ENCODE data around the gene VSTM2L.

VSTM2L gene

DNA sequence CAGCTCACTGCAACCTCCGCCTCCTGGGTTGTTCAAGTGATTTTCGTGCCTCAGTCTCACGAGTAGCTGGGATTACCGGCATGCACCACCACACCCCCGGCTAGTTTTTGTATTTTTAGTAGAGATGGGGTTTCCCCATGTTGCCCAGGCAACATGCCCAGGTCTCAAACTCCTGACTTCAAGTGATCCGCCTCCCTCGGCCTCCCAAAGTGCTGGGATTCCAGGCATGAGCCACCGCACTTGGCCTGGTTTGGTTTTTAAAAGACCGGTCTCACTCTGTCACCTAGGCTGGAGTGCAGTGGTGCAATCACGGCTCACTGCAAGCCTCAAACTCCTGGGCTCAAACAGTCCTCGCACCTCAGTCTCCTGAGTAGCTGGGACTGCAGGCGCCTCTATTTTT is 40.1 kb downstream of the VSTM2L start:
- TF ChIP-seq FOXP2 (optimal IDR thresholded peaks at IDR 0.05; ENCODE audit: borderline replicate concordance, extremely low read depth, extremely low read length, insufficient read depth) (no peak), SIN3A (IDR thresholded peaks at IDR 0.05; ENCODE audit: borderline replicate concordance, insufficient read depth, low read length) (no peak), POLR2AphosphoS5 (IDR thresholded peaks at IDR 0.05; ENCODE audit: low read depth, low read length) (no peak), TAF1 (IDR thresholded peaks at IDR 0.05; ENCODE audit: borderline replicate concordance, insufficient read depth, low read length) (no peak)
- TF ChIP-seq, protein P1, sequence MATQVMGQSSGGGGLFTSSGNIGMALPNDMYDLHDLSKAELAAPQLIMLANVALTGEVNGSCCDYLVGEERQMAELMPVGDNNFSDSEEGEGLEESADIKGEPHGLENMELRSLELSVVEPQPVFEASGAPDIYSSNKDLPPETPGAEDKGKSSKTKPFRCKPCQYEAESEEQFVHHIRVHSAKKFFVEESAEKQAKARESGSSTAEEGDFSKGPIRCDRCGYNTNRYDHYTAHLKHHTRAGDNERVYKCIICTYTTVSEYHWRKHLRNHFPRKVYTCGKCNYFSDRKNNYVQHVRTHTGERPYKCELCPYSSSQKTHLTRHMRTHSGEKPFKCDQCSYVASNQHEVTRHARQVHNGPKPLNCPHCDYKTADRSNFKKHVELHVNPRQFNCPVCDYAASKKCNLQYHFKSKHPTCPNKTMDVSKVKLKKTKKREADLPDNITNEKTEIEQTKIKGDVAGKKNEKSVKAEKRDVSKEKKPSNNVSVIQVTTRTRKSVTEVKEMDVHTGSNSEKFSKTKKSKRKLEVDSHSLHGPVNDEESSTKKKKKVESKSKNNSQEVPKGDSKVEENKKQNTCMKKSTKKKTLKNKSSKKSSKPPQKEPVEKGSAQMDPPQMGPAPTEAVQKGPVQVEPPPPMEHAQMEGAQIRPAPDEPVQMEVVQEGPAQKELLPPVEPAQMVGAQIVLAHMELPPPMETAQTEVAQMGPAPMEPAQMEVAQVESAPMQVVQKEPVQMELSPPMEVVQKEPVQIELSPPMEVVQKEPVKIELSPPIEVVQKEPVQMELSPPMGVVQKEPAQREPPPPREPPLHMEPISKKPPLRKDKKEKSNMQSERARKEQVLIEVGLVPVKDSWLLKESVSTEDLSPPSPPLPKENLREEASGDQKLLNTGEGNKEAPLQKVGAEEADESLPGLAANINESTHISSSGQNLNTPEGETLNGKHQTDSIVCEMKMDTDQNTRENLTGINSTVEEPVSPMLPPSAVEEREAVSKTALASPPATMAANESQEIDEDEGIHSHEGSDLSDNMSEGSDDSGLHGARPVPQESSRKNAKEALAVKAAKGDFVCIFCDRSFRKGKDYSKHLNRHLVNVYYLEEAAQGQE (IDR thresholded peaks at IDR 0.05; ENCODE audit: insufficient read depth in 1 of 2, low read depth in 2 of 2, low read length in 2 of 2): no peak

DNA sequence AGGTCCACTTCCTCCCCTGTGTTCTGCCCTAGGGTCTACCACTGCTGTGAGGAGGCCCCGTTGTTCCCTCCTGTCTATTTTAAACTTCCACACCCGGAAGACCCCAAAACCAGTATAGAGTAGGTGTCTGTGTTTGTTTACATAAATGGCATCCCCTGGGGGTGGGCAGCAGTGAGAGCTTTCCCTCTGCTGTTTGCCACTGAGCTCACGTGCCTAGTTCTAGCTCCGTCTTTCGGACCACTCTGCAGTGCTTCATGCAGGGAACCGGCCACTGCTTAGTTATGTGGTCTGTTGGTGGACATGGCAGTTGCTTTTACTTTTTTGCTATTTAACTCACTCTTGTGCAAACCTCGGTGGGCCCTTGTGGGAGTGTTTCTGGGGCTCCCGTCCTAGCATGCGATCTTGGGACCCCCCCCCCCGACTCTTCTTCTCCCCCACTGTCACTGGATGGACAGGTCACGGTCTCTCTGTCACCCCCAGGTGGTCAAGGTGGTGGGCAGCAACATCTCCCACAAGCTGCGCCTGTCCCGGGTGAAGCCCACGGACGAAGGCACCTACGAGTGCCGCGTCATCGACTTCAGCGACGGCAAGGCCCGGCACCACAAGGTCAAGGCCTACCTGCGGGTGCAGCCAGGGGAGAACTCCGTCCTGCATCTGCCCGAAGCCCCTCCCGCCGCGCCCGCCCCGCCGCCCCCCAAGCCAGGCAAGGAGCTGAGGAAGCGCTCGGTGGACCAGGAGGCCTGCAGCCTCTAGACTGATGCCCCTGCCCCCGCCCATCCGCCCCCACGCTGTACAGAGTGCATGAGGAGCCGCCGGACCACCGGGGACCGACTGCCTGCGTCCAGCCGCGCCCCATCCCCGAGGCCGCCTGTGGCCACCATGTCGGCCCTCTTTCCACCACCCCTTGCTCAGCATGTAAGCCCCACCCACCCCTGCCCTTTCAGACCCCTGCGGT is 40.9 kb downstream of the VSTM2L start:
- TF ChIP-seq FOXP2 (optimal IDR thresholded peaks at IDR 0.05; ENCODE audit: borderline replicate concordance, extremely low read depth, extremely low read length, insufficient read depth) (no peak), TAF1 (IDR thresholded peaks at IDR 0.05; ENCODE audit: borderline replicate concordance, insufficient read depth, low read length) (no peak), SIN3A (IDR thresholded peaks at IDR 0.05; ENCODE audit: borderline replicate concordance, insufficient read depth, low read length) (no peak), POLR2AphosphoS5 (IDR thresholded peaks at IDR 0.05; ENCODE audit: low read depth, low read length) (no peak)
- TF ChIP-seq, protein P1 (IDR thresholded peaks at IDR 0.05; ENCODE audit: insufficient read depth in 1 of 2, low read depth in 2 of 2, low read length in 2 of 2): no peak

DNA sequence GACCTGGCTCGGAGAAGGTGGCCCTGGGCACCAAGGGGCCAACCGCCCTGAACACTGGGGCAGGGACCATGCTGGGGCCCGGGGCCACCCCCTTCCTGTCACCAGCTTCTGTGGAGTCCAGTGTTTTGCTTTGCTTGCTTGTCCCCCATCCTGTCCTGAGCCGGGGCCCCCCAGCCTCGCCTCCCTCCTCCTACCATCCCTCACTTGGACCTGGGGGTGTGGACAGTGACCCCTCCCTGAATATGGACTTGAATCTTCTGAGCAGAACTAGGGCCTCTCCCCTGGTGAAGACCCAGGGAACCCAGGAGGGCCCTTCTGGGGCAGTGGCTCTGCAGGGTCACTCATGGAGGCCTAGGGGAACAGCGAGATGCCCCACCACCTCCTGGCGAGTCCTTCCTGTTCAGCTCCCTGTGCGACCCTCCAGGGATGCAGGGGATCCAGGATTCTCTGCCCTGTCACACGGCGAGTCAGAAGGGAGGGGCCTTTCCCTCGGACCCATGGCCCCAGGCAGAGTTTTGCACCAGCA is 41.6 kb downstream of the VSTM2L start:
- TF ChIP-seq TAF1 (IDR thresholded peaks at IDR 0.05; ENCODE audit: borderline replicate concordance, insufficient read depth, low read length) (no peak), SIN3A (IDR thresholded peaks at IDR 0.05; ENCODE audit: borderline replicate concordance, insufficient read depth, low read length) (no peak), POLR2AphosphoS5 (IDR thresholded peaks at IDR 0.05; ENCODE audit: low read depth, low read length) (no peak), FOXP2 (optimal IDR thresholded peaks at IDR 0.05; ENCODE audit: borderline replicate concordance, extremely low read depth, extremely low read length, insufficient read depth) (no peak)
- TF ChIP-seq, protein P1 (IDR thresholded peaks at IDR 0.05; ENCODE audit: insufficient read depth in 1 of 2, low read depth in 2 of 2, low read length in 2 of 2): no peak

DNA sequence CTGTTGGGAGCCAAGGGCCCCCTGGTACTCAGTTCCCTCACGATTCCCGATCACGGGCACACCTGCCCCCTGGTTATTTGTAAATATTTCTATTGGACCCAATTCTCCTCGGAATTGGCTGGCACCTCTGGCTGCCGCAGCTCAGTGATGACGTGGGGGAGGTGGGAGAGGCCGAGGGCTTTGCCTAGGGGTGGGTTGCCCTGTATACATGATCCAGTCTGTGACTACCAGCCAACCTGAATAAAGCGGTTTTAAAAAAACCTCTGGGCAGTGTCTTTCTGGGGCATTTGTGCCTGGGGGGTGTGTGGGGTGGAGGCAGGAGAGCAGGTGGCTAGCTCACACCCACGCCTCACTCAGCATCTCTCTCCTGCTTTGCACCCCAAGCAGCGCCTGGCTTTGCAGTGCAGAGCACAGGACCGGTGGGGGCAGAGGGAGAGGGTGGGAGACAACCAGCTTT is 42.2 kb downstream of the VSTM2L start:
- TF ChIP-seq SIN3A (IDR thresholded peaks at IDR 0.05; ENCODE audit: borderline replicate concordance, insufficient read depth, low read length) (no peak), POLR2AphosphoS5 (IDR thresholded peaks at IDR 0.05; ENCODE audit: low read depth, low read length) (no peak), TAF1 (IDR thresholded peaks at IDR 0.05; ENCODE audit: borderline replicate concordance, insufficient read depth, low read length) (no peak), FOXP2 (optimal IDR thresholded peaks at IDR 0.05; ENCODE audit: borderline replicate concordance, extremely low read depth, extremely low read length, insufficient read depth) (no peak)
- TF ChIP-seq, protein P1 (IDR thresholded peaks at IDR 0.05; ENCODE audit: insufficient read depth in 1 of 2, low read depth in 2 of 2, low read length in 2 of 2): no peak
